ENCODE results near the gene USP48.

GRCh38 chr1:21630571-21631343 is 152.2 kb downstream of the USP48 start:
- TF ChIP-seq POLR2AphosphoS5 (IDR thresholded peaks at IDR 0.05) (no peak), POLR2A (IDR thresholded peaks at IDR 0.05) (no peak)
- TF ChIP-seq, protein P1, sequence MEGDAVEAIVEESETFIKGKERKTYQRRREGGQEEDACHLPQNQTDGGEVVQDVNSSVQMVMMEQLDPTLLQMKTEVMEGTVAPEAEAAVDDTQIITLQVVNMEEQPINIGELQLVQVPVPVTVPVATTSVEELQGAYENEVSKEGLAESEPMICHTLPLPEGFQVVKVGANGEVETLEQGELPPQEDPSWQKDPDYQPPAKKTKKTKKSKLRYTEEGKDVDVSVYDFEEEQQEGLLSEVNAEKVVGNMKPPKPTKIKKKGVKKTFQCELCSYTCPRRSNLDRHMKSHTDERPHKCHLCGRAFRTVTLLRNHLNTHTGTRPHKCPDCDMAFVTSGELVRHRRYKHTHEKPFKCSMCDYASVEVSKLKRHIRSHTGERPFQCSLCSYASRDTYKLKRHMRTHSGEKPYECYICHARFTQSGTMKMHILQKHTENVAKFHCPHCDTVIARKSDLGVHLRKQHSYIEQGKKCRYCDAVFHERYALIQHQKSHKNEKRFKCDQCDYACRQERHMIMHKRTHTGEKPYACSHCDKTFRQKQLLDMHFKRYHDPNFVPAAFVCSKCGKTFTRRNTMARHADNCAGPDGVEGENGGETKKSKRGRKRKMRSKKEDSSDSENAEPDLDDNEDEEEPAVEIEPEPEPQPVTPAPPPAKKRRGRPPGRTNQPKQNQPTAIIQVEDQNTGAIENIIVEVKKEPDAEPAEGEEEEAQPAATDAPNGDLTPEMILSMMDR (IDR thresholded peaks at IDR 0.05) = no peak

Measured in breast epithelium (tissue), 3 donors.